Suppressor macrophage treated with lipopolysaccharide for 1 hour (primary cell): ENCODE data around the gene SPANXN5.
"Not testable (repeated sequence)": the region's sequence is repeated elsewhere in the genome, so short reads cannot be mapped to it uniquely, and the experiment has no call there.

Experiments
- DNase-seq, 3 donors: peaks; one replicate each; pipeline ENCODE4 v3.0.0-alpha.2; 2020 to 2022

Gene SPANXN5

GRCh38 chrX:52797327-52797726, at the start of gene SPANXN5:
Gene SPANXN5, minus strand, starts transcription at chrX:52797427. Its CDS starts 79 bp downstream, at chrX:52797348.
- not testable (repeated sequence) for DNase-seq

GRCh38 chrX:52843619-52844018, 46.4 kb upstream of the SPANXN5 start:
- not testable (repeated sequence) for DNase-seq

GRCh38 chrX:52839137-52839536, 41.9 kb upstream of the SPANXN5 start:
- no peak for DNase-seq

GRCh38 chrX:52830551-52830950, 33.3 kb upstream of the SPANXN5 start:
- DNase-seq, result peak; percentile 41 to 61 (median 60)

GRCh38 chrX:52824608-52825007, 27.4 kb upstream of the SPANXN5 start:
- no peak for DNase-seq

- DNase-seq, result no peak
Observed at GRCh38 chrX:52821079-52821760, 24.0 kb upstream of the SPANXN5 start.

- no peak for DNase-seq
Observed at GRCh38 chrX:52819788-52820187, 22.6 kb upstream of the SPANXN5 start.

- DNase-seq, result no peak
Observed at GRCh38 chrX:52811065-52811625, 13.9 kb upstream of the SPANXN5 start, which contains the start of gene XAGE5. Gene XAGE5, plus strand, starts transcription at chrX:52811287. Its CDS starts 1,280 bp downstream, at chrX:52812567.

- peak; percentile 46 to 62 (median 49) for DNase-seq
Observed at GRCh38 chrX:52804876-52805275, 7.6 kb upstream of the SPANXN5 start.

GRCh38 chrX:52773504-52773903, 23.7 kb downstream of the SPANXN5 start:
- not testable (repeated sequence) for DNase-seq

- not testable (repeated sequence) for DNase-seq
Observed at GRCh38 chrX:52765983-52766382, 31.2 kb downstream of the SPANXN5 start.

GRCh38 chrX:52750952-52751351, 46.3 kb downstream of the SPANXN5 start, which contains the start of gene SSX2B:
Gene SSX2B, plus strand, starts transcription at chrX:52751252. Its CDS starts 1,429 bp downstream, at chrX:52752681.
- DNase-seq, result not testable (repeated sequence)
